Measurements from ENCODE around the gene DUSP8.

GRCh38 chr11:1600626-1601025 lies 28.6 kb upstream of the DUSP8 start:
- TF ChIP-seq YY1 (IDR thresholded peaks at IDR 0.05; ENCODE audit: insufficient read depth, insufficient read length) (no peak), SUZ12 (IDR thresholded peaks at IDR 0.05; ENCODE audit: extremely low read depth, insufficient read depth, insufficient read length) (no peak), ZNF274 (IDR thresholded peaks at IDR 0.05; ENCODE audit: low read depth, low read length) (no peak)
